MCF 10A (cell line): Measurements from ENCODE around the gene NTM. TPM values are rescaled to one million over a fixed set of nuclear protein-coding genes. Genes with fewer than 3 reads are reported as not detected.

Source experiments
- BruUV-seq: library from RNA; stranded (reverse); fragments of 400-500 nt; replicated peaks from 2 replicates; lab custom pipeline; 2021; lab: Mats Ljungman, UMichigan
- CTCF ChIA-PET: fragments of 300-600 bp; sonication (Branson Sonifier 250); formaldehyde crosslinking; extraction: SDS; loops from one replicate; lab custom pipeline; 2021; ENCODE audit warnings: antibody characterized with exemption, inconsistent platforms; lab: Yijun Ruan, JAX
- POLR2A ChIA-PET: fragments of 300-600, 350-650 bp; sonication (Branson Sonifier 250); formaldehyde crosslinking; extraction: SDS; loops from one replicate; lab custom pipeline; 2020; ENCODE audit warnings: antibody characterized with exemption, inconsistent platforms; lab: Yijun Ruan, JAX
- DNase-seq: peaks from one replicate; pipeline ENCODE4 v3.0.0-alpha.2; 2018; ENCODE audit not compliant: unreplicated experiment
- H3K27ac Mint-ChIP-seq: one replicate; pipeline ENCODE4 v1.8.0; 2022; ENCODE audit warnings: mild to moderate bottlenecking, low read depth, mixed read lengths; ENCODE audit not compliant: unreplicated experiment
- H3K27me3 Mint-ChIP-seq: one replicate; pipeline ENCODE4 v1.8.0; 2022; ENCODE audit warnings: mixed read lengths; ENCODE audit not compliant: insufficient read depth, unreplicated experiment
- H3K36me3 Mint-ChIP-seq: one replicate; pipeline ENCODE4 v1.8.0; 2022; ENCODE audit warnings: mild to moderate bottlenecking, moderate library complexity, mixed read lengths; ENCODE audit not compliant: insufficient read depth, unreplicated experiment
- H3K4me1 Mint-ChIP-seq: one replicate; pipeline ENCODE4 v1.8.0; 2022; ENCODE audit warnings: mixed read lengths; ENCODE audit not compliant: insufficient read depth, unreplicated experiment
- H3K4me3 Mint-ChIP-seq: one replicate; pipeline ENCODE4 v1.8.0; 2022; ENCODE audit warnings: mild to moderate bottlenecking, moderate library complexity, mixed read lengths; ENCODE audit not compliant: unreplicated experiment
- H3K9me3 Mint-ChIP-seq: one replicate; pipeline ENCODE4 v1.8.0; 2022; ENCODE audit warnings: mixed read lengths; ENCODE audit not compliant: unreplicated experiment
- intact Hi-C: fragments of 100-400 bp; cut with micrococcal nuclease; formaldehyde crosslinking; loops from 2 replicates; pipeline ENCODE4 v1.14.1; 2022
- total RNA-seq: library from RNA; stranded (reverse); gene quantifications from 2 replicates; pipeline ENCODE4 v1.2.3, GENCODE V29; 2022
- TF ChIP-seq, protein P1 (sequence below): fragments of 200-600 bp; IDR thresholded peaks from one replicate; pipeline ENCODE4 v1.8.0; 2022; ENCODE audit warnings: antibody characterized with exemption, mild to moderate bottlenecking; ENCODE audit not compliant: unreplicated experiment

The NTM gene
- total RNA-seq, 1 experiment from 2014 or later = not detected

DNA sequence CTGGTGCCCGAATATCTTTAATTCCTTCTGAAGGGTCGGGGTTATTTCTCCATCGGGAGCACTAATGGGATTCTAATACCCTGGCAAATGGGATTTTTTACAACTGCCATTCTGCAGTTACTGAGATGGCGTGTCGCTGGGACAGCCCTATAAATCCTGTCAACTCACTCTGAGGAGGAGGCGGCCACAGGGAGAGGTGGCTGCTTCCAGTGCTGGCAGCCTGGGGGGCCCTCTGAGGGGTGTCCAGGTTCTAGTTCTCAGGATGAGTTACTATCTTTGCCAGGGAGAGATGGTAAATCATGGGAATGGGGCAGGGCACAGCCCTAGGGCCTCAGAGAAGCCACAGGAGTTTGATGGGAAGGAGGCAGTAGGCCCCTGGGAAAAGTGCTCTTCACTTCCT lies 135.9 kb downstream of the NTM start:
- Mint-ChIP-seq H3K4me3 (no peak overlapping the region), H3K9me3 (peaks cover 21% of the 10 kb centered on the region), H3K27ac (no peak overlapping the region), H3K27me3 (no peaks in the 10 kb centered on the region), H3K36me3 (no peaks in the 10 kb centered on the region), H3K4me1 (no peaks in the 10 kb centered on the region)
- intact Hi-C loops = no loop called here
- POLR2A ChIA-PET = no interaction called here
- CTCF ChIA-PET = no interaction called here
- BruUV-seq = no TSS peak
- TF ChIP-seq, protein P1, sequence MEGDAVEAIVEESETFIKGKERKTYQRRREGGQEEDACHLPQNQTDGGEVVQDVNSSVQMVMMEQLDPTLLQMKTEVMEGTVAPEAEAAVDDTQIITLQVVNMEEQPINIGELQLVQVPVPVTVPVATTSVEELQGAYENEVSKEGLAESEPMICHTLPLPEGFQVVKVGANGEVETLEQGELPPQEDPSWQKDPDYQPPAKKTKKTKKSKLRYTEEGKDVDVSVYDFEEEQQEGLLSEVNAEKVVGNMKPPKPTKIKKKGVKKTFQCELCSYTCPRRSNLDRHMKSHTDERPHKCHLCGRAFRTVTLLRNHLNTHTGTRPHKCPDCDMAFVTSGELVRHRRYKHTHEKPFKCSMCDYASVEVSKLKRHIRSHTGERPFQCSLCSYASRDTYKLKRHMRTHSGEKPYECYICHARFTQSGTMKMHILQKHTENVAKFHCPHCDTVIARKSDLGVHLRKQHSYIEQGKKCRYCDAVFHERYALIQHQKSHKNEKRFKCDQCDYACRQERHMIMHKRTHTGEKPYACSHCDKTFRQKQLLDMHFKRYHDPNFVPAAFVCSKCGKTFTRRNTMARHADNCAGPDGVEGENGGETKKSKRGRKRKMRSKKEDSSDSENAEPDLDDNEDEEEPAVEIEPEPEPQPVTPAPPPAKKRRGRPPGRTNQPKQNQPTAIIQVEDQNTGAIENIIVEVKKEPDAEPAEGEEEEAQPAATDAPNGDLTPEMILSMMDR = no peak
- no peak for DNase-seq

DNA sequence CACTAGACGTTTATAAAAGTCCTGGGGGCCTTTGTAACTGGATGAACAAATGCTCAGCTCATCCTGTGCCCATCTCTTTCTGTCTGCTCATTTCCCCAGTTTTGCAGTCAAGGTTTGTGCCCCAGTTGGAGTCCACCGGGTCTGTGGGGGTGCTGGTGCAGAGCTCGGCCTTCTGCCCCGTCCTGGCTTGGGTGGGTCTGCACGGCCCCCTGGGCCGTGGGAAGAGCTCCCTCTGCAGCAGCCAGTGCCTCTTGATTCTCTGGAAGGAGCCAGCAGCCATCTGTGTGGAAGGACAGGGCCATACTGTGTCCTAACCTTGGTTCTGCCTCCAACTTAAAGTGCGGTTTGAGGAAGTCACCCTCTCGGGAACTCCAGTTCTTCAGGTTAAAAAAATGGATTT lies 140.2 kb downstream of the NTM start:
- CTCF ChIA-PET = no interaction called here
- no TSS peak for BruUV-seq
- no peak for DNase-seq

DNA sequence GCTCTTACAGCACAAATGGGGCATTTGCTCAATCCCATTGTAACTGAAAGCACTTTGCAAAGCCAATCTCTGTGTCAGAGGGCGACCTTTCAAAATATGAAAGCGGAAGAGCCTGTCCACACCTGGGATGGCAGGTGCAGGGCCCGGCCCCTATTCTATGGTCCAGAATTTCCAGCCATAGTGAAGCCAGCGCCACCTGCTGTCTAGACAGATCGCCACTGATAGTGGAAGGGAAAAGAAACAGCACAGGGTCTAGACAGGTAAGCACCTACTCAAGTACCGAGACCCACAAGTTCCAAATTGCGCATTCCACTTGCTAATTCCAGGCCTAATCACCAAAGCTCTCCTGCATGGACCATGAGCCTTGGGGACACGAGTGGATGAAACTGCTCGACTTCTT lies 141.4 kb downstream of the NTM start:
- CTCF ChIA-PET = no interaction called here
- TF ChIP-seq, protein P1 = no peak
- POLR2A ChIA-PET = no interaction called here
- intact Hi-C loops = loop anchor here (1.0 kb wide), 1 partner anchor 103 kb away; no protein-coding TSS in a partner anchor
- Mint-ChIP-seq H3K27ac (no peak overlapping the region), H3K27me3 (no peaks in the 10 kb centered on the region), H3K4me3 (no peak overlapping the region), H3K36me3 (no peaks in the 10 kb centered on the region), H3K9me3 (peaks cover 8% of the 10 kb centered on the region), H3K4me1 (no peaks in the 10 kb centered on the region)
- no TSS peak for BruUV-seq
- DNase-seq = no peak

More for the DNA sequence above, 140.2 kb downstream of the NTM start:
- no peaks in the 10 kb centered on the region for H3K27me3 Mint-ChIP-seq
- intact Hi-C loops = loop anchor here (1.0 kb wide), 1 partner anchor 102 kb away; no protein-coding TSS in a partner anchor
- no peak overlapping the region for H3K27ac Mint-ChIP-seq
- H3K4me3 Mint-ChIP-seq = no peak overlapping the region
- no peaks in the 10 kb centered on the region for H3K4me1 Mint-ChIP-seq
- POLR2A ChIA-PET = no interaction called here
- TF ChIP-seq, protein P1 = no peak
- peaks cover 8% of the 10 kb centered on the region for H3K9me3 Mint-ChIP-seq
- no peaks in the 10 kb centered on the region for H3K36me3 Mint-ChIP-seq

DNA sequence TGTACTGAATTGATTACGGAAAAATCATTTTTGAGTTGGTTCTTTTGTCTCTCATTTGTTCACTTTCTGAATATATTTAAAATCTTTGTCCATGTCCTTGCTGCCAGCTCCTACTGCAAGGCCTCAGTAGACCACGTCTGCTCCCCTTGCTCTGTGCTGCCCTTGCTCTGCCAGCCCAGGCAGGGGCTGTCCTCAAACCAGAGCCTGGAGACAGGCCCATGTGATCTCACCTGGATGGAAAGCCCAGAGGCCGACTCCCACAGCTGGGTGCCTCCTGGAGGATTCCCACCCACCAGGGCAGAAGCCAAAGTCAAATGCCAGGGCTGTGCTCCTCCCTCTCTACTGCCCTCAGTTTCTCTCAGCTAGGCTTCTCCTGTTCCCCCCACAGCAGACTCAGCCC lies 141.8 kb downstream of the NTM start:
- no TSS peak for BruUV-seq
- no peak overlapping the region for H3K4me3 Mint-ChIP-seq
- TF ChIP-seq, protein P1 = no peak

More for the DNA sequence above, 141.8 kb downstream of the NTM start:
- DNase-seq = no peak
- Mint-ChIP-seq H3K36me3 (no peaks in the 10 kb centered on the region), H3K4me1 (no peaks in the 10 kb centered on the region), H3K9me3 (peaks cover 8% of the 10 kb centered on the region), H3K27me3 (no peaks in the 10 kb centered on the region), H3K27ac (no peak overlapping the region)
- POLR2A ChIA-PET = no interaction called here
- intact Hi-C loops = no loop called here
- CTCF ChIA-PET = no interaction called here
